GM12878 (cell line): ENCODE results near the gene ZNF385C. TPM values are rescaled to one million over a fixed set of nuclear protein-coding genes. Genes with fewer than 3 reads are reported as not detected.

Source experiments
- ATAC-seq: fragments of 200-7000 bp; cut with Tn5 transposase; 3 replicates; pipeline ENCODE4 v1.9.1; 2020; ENCODE audit warnings: mild to moderate bottlenecking, moderate library complexity
- BruUV-seq: library from RNA; stranded (reverse); fragments of 400-500 nt; replicated peaks from 2 replicates; lab custom pipeline; 2021; lab: Mats Ljungman, UMichigan
- CTCF ChIA-PET: fragments of 300-600 bp; sonication (Branson Sonifier 250); formaldehyde crosslinking; extraction: SDS; loops from one replicate; lab custom pipeline; 2021; ENCODE audit warnings: inconsistent platforms; lab: Yijun Ruan, JAX
- POLR2A ChIA-PET: fragments of 350-600 bp; formaldehyde crosslinking; extraction: SDS; loops from one replicate; lab custom pipeline; 2021; ENCODE audit warnings: inconsistent platforms; lab: Charles Lee
- RAD21 ChIA-PET: fragments of 300-600 bp; sonication (Branson Sonifier 250); formaldehyde crosslinking; loops from one replicate; lab custom pipeline; 2023; ENCODE audit warnings: antibody characterized with exemption; ENCODE audit not compliant: unreplicated experiment; lab: Charles Lee
- SMC1A ChIA-PET: fragments of 300-600 bp; sonication (Branson Sonifier 250); formaldehyde crosslinking; loops from one replicate; lab custom pipeline; 2023; ENCODE audit not compliant: unreplicated experiment, uncharacterized antibody; lab: Charles Lee
- DNase-seq: peaks from one replicate; pipeline ENCODE4 v3.0.0-alpha.2; 2011; ENCODE audit warnings: low read depth, low spot score
- FAIRE-seq: peaks from 3 replicates; lab custom pipeline; 2011; peaks lifted over from hg19 to GRCh38; lab: Jason Lieb, UNC
- H2AFZ ChIP-seq: 2 replicates; pipeline ENCODE4 v1.6.0; 2011; ENCODE audit warnings: low read depth, low read length, control low read depth; ENCODE audit not compliant: control insufficient read depth
- H3K27ac ChIP-seq: 2 replicates; pipeline ENCODE4 v1.5.1; 2011; ENCODE audit warnings: control low read depth; ENCODE audit not compliant: control insufficient read depth, insufficient read depth
- H3K27me3 ChIP-seq, 2 experiments: replicated peaks in 1 of 2; 2 replicates each; pipeline versions ENCODE4 v1.6.0 to v1.6.1; 2011; ENCODE audit warnings: low read length in 1 of 2; ENCODE audit not compliant: control insufficient read depth in 2 of 2, insufficient read depth in 2 of 2
- H3K36me3 ChIP-seq, 2 experiments: 2 replicates each; pipeline ENCODE4 v1.5.1; 2011; ENCODE audit warnings: low read length in 1 of 2; ENCODE audit not compliant: control insufficient read depth in 2 of 2, insufficient read depth in 2 of 2
- H3K4me1 ChIP-seq: 2 replicates; pipeline ENCODE4 v1.6.1; 2011; ENCODE audit warnings: mild to moderate bottlenecking, low read length, moderate library complexity, mixed read lengths; ENCODE audit not compliant: control insufficient read depth, insufficient read depth
- H3K4me2 ChIP-seq: 2 replicates; pipeline ENCODE4 v1.6.0; 2011; ENCODE audit warnings: control low read depth; ENCODE audit not compliant: control insufficient read depth, insufficient read depth
- H3K4me3 ChIP-seq: fragments of 200-600 bp; sonication (generic); 2 replicates; pipeline ENCODE4 v1.5.1; 2016
- H3K79me2 ChIP-seq: 2 replicates; pipeline ENCODE4 v1.6.0; 2011; ENCODE audit warnings: low read length; ENCODE audit not compliant: control insufficient read depth, insufficient read depth
- H3K9ac ChIP-seq: 2 replicates; pipeline ENCODE4 v1.8.0; 2011; ENCODE audit warnings: low read length, control low read depth, mixed read lengths; ENCODE audit not compliant: control insufficient read depth, insufficient read depth
- H3K9me3 ChIP-seq: replicated peaks from 3 replicates; pipeline ENCODE4 v1.5.1; 2011; ENCODE audit warnings: mild to moderate bottlenecking, low read length; ENCODE audit not compliant: control insufficient read depth, insufficient read depth
- H4K20me1 ChIP-seq: 2 replicates; pipeline ENCODE4 v1.6.0; 2011; ENCODE audit not compliant: control insufficient read depth, insufficient read depth
- BMI1 ChIP-seq: fragments of 450-650 bp; IDR thresholded peaks from 2 replicates; pipeline ENCODE4 v1.6.1; 2016; ENCODE audit warnings: mild to moderate bottlenecking, moderate library complexity, borderline replicate concordance
- CEBPZ ChIP-seq: fragments of 150-350 bp; IDR thresholded peaks from 2 replicates; pipeline ENCODE4 v1.6.1; 2016; ENCODE audit warnings: low read depth, low read length
- NR2F1 ChIP-seq: fragments of 450-650 bp; conservative IDR thresholded peaks from 2 replicates; pipeline ENCODE4 v1.6.1; 2017; ENCODE audit warnings: mild to moderate bottlenecking
- SIX5 ChIP-seq: IDR thresholded peaks from 2 replicates; pipeline ENCODE4 v1.6.1; 2011; ENCODE audit warnings: mild to moderate bottlenecking, low read depth, low read length, moderate library complexity; ENCODE audit not compliant: severe bottlenecking
- STAT3 ChIP-seq: IDR thresholded peaks from 2 replicates; pipeline ENCODE4 v1.6.1; 2011; ENCODE audit warnings: low read depth, low read length, improper control_type of control experiment
- TCF7 ChIP-seq: IDR thresholded peaks from 2 replicates; pipeline ENCODE4 v1.6.1; 2014; ENCODE audit warnings: antibody characterized with exemption, borderline replicate concordance
- WGBS: methylation state at CpG from one replicate; pipeline ENCODE4 v1.1.6; 2016; ENCODE audit warnings: low lambda C conversion rate; ENCODE audit not compliant: insufficient replicate concordance, insufficient coverage; ENCODE audit errors: missing lambda C conversion rate; 5-methylcytosine and 5-hydroxymethylcytosine counted together
- in situ Hi-C: fragments of 300-500 bp; cut with MboI; formaldehyde crosslinking; loops from 9 replicates; pipeline ENCODE4 v1.14.3; 2018; ENCODE audit warnings: mixed read lengths
- intact Hi-C: fragments of 100-400 bp; cut with micrococcal nuclease; formaldehyde crosslinking; loops from one replicate; pipeline ENCODE4 v1.14.2; 2022; ENCODE audit not compliant: unreplicated experiment
- polyA plus RNA-seq, 11 experiments: library from polyadenylated mRNA; depleted of rRNA in 4 of 11; unstranded in 6 of 11; stranded (reverse) in 5 of 11; fragments of >200 nt; fragmentation: Nextera tagmentation in 4 of 11; fragmentation: Illumina TruSeq in 1 of 11; extraction: Ambion mirVana in 4 of 11; extraction: Trizol in 1 of 11; gene quantifications; 1 replicate in 1 of 11; 2 replicates in 10 of 11; pipeline versions ENCODE4 v1.2.1 to v1.2.3, GENCODE V29; 2011 to 2016; ENCODE audit warnings: inconsistent platforms in 2 of 11, missing spikeins in 2 of 11, low read depth in 1 of 11
- total RNA-seq, 4 experiments: library from RNA; depleted of rRNA in 3 of 4; stranded (reverse); fragments of >200 nt in 3 of 4; fragmentation: Illumina TruSeq in 1 of 4; extraction: Trizol in 1 of 4; gene quantifications; 2 replicates each; pipeline versions ENCODE4 v1.2.1 to v1.2.3, GENCODE V29; 2013 to 2021
- TF ChIP-seq, protein P1 (sequence below): IDR thresholded peaks from 2 replicates; pipeline ENCODE4 v1.6.1; 2011; ENCODE audit warnings: borderline replicate concordance, low read depth, mild to moderate bottlenecking, moderate library complexity, mixed read lengths, low read length; ENCODE audit not compliant: insufficient read depth; ENCODE audit errors: extremely low read length

Gene ZNF385C
- total and polyA plus RNA-seq, 10 of the 15 experiments (the other 5 are each of a cell fraction or from before 2014, with no cell fraction given): 0.06 to 0.20 (median 0.07) TPM; not detected in 5

GRCh38 chr17:42060231-42060630 is 38.0 kb downstream of the ZNF385C start:
- H3K79me2 ChIP-seq: no peaks in the 10 kb centered on the region
- no peak overlapping the region for H3K4me3 ChIP-seq
- SMC1A ChIA-PET: no interaction called here
- no peak overlapping the region for H2AFZ ChIP-seq
- TF ChIP-seq, protein P1, sequence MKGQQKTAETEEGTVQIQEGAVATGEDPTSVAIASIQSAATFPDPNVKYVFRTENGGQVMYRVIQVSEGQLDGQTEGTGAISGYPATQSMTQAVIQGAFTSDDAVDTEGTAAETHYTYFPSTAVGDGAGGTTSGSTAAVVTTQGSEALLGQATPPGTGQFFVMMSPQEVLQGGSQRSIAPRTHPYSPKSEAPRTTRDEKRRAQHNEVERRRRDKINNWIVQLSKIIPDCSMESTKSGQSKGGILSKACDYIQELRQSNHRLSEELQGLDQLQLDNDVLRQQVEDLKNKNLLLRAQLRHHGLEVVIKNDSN: no peak
- TF ChIP-seq STAT3 (no peak), CEBPZ (no peak), SIX5 (no peak), BMI1 (no peak), NR2F1 (no peak), TCF7 (no peak)
- POLR2A ChIA-PET: interaction anchor here (1.2 kb wide), 1 partner anchor 12 kb away, joined by 3 read pairs; no protein-coding TSS in a partner anchor
- peaks cover 8% of the 10 kb centered on the region; the same call in 2 of the 3 replicates for H3K9me3 ChIP-seq
- ATAC-seq (no peak), FAIRE-seq (no peak), DNase-seq (no peak)
- RAD21 ChIA-PET: no interaction called here
- no TSS peak for BruUV-seq
- WGBS: 48% methylated on average over 4 of the region's 4 CpGs
- no peaks in the 10 kb centered on the region for H3K36me3 ChIP-seq
- peaks cover 11% of the 10 kb centered on the region for H3K4me1 ChIP-seq
- no peaks in the 10 kb centered on the region for H3K27me3 ChIP-seq
- intact Hi-C loops: loop anchor here (5.0 kb wide), 1 partner anchor 33 kb away; no protein-coding TSS in a partner anchor
- no peak overlapping the region for H3K27ac ChIP-seq
- in situ Hi-C loops: no loop called here
- H4K20me1 ChIP-seq: no peaks in the 10 kb centered on the region
- no peak overlapping the region for H3K9ac ChIP-seq
- CTCF ChIA-PET: no interaction called here
- H3K4me2 ChIP-seq: no peak overlapping the region
